ENCODE measurements around the gene TESMIN. TPM values are rescaled to one million over a fixed set of nuclear protein-coding genes. Genes with fewer than 3 reads are reported as not detected.

TESMIN gene
- total RNA-seq, 1 experiment from 2014 or later = 24.8 TPM

DNA sequence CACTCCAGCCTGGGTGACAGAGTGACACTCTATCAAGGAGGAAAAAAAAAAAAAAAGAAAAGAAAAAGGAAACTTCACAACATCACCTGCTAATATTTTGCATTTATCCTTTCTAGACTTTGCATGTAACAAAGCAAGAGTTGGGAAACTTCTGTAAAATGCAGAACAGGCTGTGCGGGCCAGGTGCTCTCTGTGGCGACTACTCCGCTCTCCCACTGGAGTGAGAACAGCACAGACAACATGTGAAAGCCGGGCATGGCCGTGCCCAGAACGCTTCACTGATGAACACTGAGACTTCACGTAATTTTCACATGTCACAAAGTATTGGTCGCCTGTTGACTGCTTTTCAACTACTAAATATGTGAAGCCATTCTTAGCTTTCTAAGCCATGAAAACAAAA, 15.5 kb upstream of the TESMIN start:
- TF ChIP-seq SP1 (IDR thresholded peaks at IDR 0.05; ENCODE audit: low read depth) (no peak), CBX3 (IDR thresholded peaks at IDR 0.05; ENCODE audit: low read depth) (no peak), FOSL1 (IDR thresholded peaks at IDR 0.05; ENCODE audit: low read depth) (no peak), SRF (IDR thresholded peaks at IDR 0.05; ENCODE audit: low read depth) (no peak), POLR2A (IDR thresholded peaks at IDR 0.05; ENCODE audit: borderline replicate concordance, extremely low read depth, insufficient read depth, insufficient read length) (no peak), SIN3A (IDR thresholded peaks at IDR 0.05; ENCODE audit: low read depth) (no peak), ZFX (IDR thresholded peaks at IDR 0.05) (no peak), EZH2phosphoT487 (IDR thresholded peaks at IDR 0.05; ENCODE audit: borderline replicate concordance) (no peak)
- TF ChIP-seq, protein P1, sequence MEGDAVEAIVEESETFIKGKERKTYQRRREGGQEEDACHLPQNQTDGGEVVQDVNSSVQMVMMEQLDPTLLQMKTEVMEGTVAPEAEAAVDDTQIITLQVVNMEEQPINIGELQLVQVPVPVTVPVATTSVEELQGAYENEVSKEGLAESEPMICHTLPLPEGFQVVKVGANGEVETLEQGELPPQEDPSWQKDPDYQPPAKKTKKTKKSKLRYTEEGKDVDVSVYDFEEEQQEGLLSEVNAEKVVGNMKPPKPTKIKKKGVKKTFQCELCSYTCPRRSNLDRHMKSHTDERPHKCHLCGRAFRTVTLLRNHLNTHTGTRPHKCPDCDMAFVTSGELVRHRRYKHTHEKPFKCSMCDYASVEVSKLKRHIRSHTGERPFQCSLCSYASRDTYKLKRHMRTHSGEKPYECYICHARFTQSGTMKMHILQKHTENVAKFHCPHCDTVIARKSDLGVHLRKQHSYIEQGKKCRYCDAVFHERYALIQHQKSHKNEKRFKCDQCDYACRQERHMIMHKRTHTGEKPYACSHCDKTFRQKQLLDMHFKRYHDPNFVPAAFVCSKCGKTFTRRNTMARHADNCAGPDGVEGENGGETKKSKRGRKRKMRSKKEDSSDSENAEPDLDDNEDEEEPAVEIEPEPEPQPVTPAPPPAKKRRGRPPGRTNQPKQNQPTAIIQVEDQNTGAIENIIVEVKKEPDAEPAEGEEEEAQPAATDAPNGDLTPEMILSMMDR (IDR thresholded peaks at IDR 0.05 in 2 of 3, conservative IDR thresholded peaks at IDR 0.05 in 1 of 3; ENCODE audit: borderline replicate concordance in 1 of 3, insufficient read depth in 1 of 3, low read depth in 2 of 3, low read length in 2 of 3) = no peak
- no peaks in the 10 kb centered on the region for H3K79me2 ChIP-seq (ENCODE audit: insufficient read depth, low read length)
- no peaks in the 10 kb centered on the region for H4K20me1 ChIP-seq (ENCODE audit: insufficient read depth)
- H3K9me3 ChIP-seq (ENCODE audit: control insufficient read depth in 1 of 2, insufficient read depth in 1 of 2, low read depth in 1 of 2, low read length in 2 of 2) = no peaks in the 10 kb centered on the region
- H3K4me2 ChIP-seq (ENCODE audit: low read length) = no peak overlapping the region
- H3K36me3 ChIP-seq (ENCODE audit: control insufficient read depth in 1 of 2, insufficient read depth in 2 of 2, low read length in 2 of 2) = peaks cover 8 to 15% of the 10 kb centered on the region in 2 experiments; a peak in 3 of 4 replicates
- ChIA-PET POLR2A (no interaction called here), CTCF (no interaction called here), RAD21 (ENCODE audit: low non-redundant PET in 1 of 2, low total read pairs in 2 of 2, uncharacterized antibody in 2 of 2, unreplicated experiment in 2 of 2) (interaction anchor here in 1 of 2 experiments (0.6 kb wide), 1 partner anchor 70 kb away, joined by 3 read pairs; no protein-coding TSS in a partner anchor)
- no peak for DNase-seq (ENCODE audit: low read depth, low spot score)
- no peaks in the 10 kb centered on the region for H3K4me1 ChIP-seq (ENCODE audit: control insufficient read depth in 1 of 2, insufficient read depth in 2 of 2, low read length in 2 of 2)
- no peak overlapping the region for H3K9ac ChIP-seq (ENCODE audit: low read length)
- no peak overlapping the region for H2AFZ ChIP-seq (ENCODE audit: low read depth, low read length, poor library complexity, severe bottlenecking)
- no TSS peak for BruUV-seq (replicated peaks)
- ATAC-seq = no peak
- intact Hi-C loops (cut with micrococcal nuclease) = no loop called here
- H3K27ac ChIP-seq (ENCODE audit: low read depth, low read length) = no peak overlapping the region
- no peaks in the 10 kb centered on the region for H3K27me3 ChIP-seq (ENCODE audit: insufficient read depth, low read length)
- H3K9me2 ChIP-seq (ENCODE audit: insufficient read depth) = no peaks in the 10 kb centered on the region
- H3K4me3 ChIP-seq (replicated peaks in 1 of 2; ENCODE audit: low read depth in 1 of 2, low read length in 2 of 2) = no peak overlapping the region

DNA sequence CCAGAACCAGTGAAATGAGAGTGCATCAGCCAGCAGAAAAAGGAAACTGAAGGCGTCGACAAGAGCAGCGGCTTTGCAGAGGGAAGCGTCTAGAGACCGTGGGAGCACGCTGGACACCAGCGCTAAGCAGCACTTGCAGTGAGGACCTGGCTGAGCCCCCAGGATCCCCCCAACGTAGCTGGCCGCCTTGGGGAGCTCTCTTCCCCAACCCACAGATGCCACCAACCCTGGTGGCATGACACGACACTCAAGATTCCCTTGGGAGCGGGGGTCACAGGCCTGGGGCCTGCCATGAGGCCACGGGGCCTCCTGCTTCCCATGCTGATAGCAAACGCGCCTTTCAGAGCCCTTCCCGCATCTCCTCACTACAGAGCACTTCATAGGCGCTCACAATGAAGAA, 13.4 kb upstream of the TESMIN start:
- DNase-seq (ENCODE audit: low read depth, low spot score) = no peak
- TF ChIP-seq, protein P2, sequence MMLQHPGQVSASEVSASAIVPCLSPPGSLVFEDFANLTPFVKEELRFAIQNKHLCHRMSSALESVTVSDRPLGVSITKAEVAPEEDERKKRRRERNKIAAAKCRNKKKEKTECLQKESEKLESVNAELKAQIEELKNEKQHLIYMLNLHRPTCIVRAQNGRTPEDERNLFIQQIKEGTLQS (IDR thresholded peaks at IDR 0.05) = no peak
- no peak for TF ChIP-seq POLR2AphosphoS5 (IDR thresholded peaks at IDR 0.05; ENCODE audit: low read depth, low read length)
- no peak for TF ChIP-seq EZH2 (IDR thresholded peaks at IDR 0.05)
- no peak for TF ChIP-seq ZNF274 (IDR thresholded peaks at IDR 0.05; ENCODE audit: low read depth, low read length)
- TF ChIP-seq ZFX (IDR thresholded peaks at IDR 0.05) = no peak
- TF ChIP-seq CEBPB (IDR thresholded peaks at IDR 0.05; ENCODE audit: low read depth) = no peak
- H3K27me3 ChIP-seq (ENCODE audit: insufficient read depth, low read length) = no peaks in the 10 kb centered on the region
- POLR2A ChIA-PET = no interaction called here
- no peak overlapping the region for H3K9ac ChIP-seq (ENCODE audit: low read length)
- H3K36me3 ChIP-seq (ENCODE audit: control insufficient read depth in 1 of 2, insufficient read depth in 2 of 2, low read length in 2 of 2) = peaks cover 7 to 8% of the 10 kb centered on the region in 2 experiments; a peak in 3 of 4 replicates
- no TSS peak for BruUV-seq (replicated peaks)
- H4K20me1 ChIP-seq (ENCODE audit: insufficient read depth) = no peaks in the 10 kb centered on the region
- no peaks in the 10 kb centered on the region for H3K9me3 ChIP-seq (ENCODE audit: control insufficient read depth in 1 of 2, insufficient read depth in 1 of 2, low read depth in 1 of 2, low read length in 2 of 2)
- no peaks in the 10 kb centered on the region for H3K4me1 ChIP-seq (ENCODE audit: control insufficient read depth in 1 of 2, insufficient read depth in 2 of 2, low read length in 2 of 2)
- RAD21 ChIA-PET (ENCODE audit: low non-redundant PET in 1 of 2, low total read pairs in 2 of 2, uncharacterized antibody in 2 of 2, unreplicated experiment in 2 of 2) = no interaction called here
- no peak overlapping the region for H3K27ac ChIP-seq (ENCODE audit: low read depth, low read length)
- H3K9me2 ChIP-seq (ENCODE audit: insufficient read depth) = no peaks in the 10 kb centered on the region
- intact Hi-C loops (cut with micrococcal nuclease) = no loop called here
- H3K79me2 ChIP-seq (ENCODE audit: insufficient read depth, low read length) = no peaks in the 10 kb centered on the region
- no peak for ATAC-seq
- CTCF ChIA-PET = no interaction called here
- no peak overlapping the region for H2AFZ ChIP-seq (ENCODE audit: low read depth, low read length, poor library complexity, severe bottlenecking)
- H3K4me2 ChIP-seq (ENCODE audit: low read length) = no peak overlapping the region
- no peak overlapping the region for H3K4me3 ChIP-seq (replicated peaks in 1 of 2; ENCODE audit: low read depth in 1 of 2, low read length in 2 of 2)
